Astrocyte (in vitro differentiated cells and primary cell): ENCODE data around the gene LHFPL2. TPM values are rescaled to one million over a fixed set of nuclear protein-coding genes. Genes with fewer than 3 reads are reported as not detected.

Source experiments
- DNase-seq: peaks from one replicate; pipeline ENCODE4 v3.0.0-alpha.2; 2010; ENCODE audit warnings: low read depth
- FAIRE-seq: peaks from 2 replicates; lab custom pipeline; 2011; peaks lifted over from hg19 to GRCh38; lab: Jason Lieb, UNC
- H2AFZ ChIP-seq: 2 replicates; pipeline ENCODE4 v1.6.0; 2012; ENCODE audit warnings: low read depth, low read length, inconsistent platforms
- H3K27ac ChIP-seq: 2 replicates; pipeline ENCODE4 v1.5.1; 2011; ENCODE audit warnings: low read depth, low read length, inconsistent platforms
- H3K27me3 ChIP-seq: 2 replicates; pipeline ENCODE4 v1.6.0; 2011; ENCODE audit warnings: low read length, inconsistent platforms; ENCODE audit not compliant: insufficient read depth
- H3K36me3 ChIP-seq: 2 replicates; pipeline ENCODE4 v1.5.1; 2011; ENCODE audit warnings: low read length, inconsistent platforms; ENCODE audit not compliant: insufficient read depth
- H3K4me1 ChIP-seq: 2 replicates; pipeline ENCODE4 v1.5.1; 2011; ENCODE audit warnings: low read length, inconsistent platforms; ENCODE audit not compliant: insufficient read depth
- H3K4me2 ChIP-seq: 2 replicates; pipeline ENCODE4 v1.6.0; 2012; ENCODE audit warnings: low read length, inconsistent platforms
- H3K4me3 ChIP-seq: 2 replicates; pipeline ENCODE4 v1.5.1; 2011; ENCODE audit warnings: low read depth, mild to moderate bottlenecking, low read length, inconsistent platforms; ENCODE audit not compliant: insufficient read depth
- H3K79me2 ChIP-seq: 2 replicates; pipeline ENCODE4 v1.6.0; 2012; ENCODE audit warnings: mild to moderate bottlenecking, low read length, inconsistent platforms; ENCODE audit not compliant: insufficient read depth
- H3K9ac ChIP-seq: 2 replicates; pipeline ENCODE4 v1.6.0; 2012; ENCODE audit warnings: mild to moderate bottlenecking, low read length, inconsistent platforms
- H3K9me3 ChIP-seq: 2 replicates; pipeline ENCODE4 v1.5.1; 2012; ENCODE audit warnings: low read depth, mild to moderate bottlenecking, low read length, inconsistent platforms; ENCODE audit not compliant: insufficient read depth
- H4K20me1 ChIP-seq: 2 replicates; pipeline ENCODE4 v1.6.0; 2012; ENCODE audit warnings: low read length, inconsistent platforms; ENCODE audit not compliant: insufficient read depth
- H3K27ac Mint-ChIP-seq: one replicate; pipeline ENCODE4 v1.8.0; 2021; ENCODE audit warnings: mild to moderate bottlenecking, mixed read lengths; ENCODE audit not compliant: unreplicated experiment
- H3K27me3 Mint-ChIP-seq: one replicate; pipeline ENCODE4 v1.8.0; 2021; ENCODE audit warnings: low read depth, mixed read lengths; ENCODE audit not compliant: unreplicated experiment
- H3K36me3 Mint-ChIP-seq: one replicate; pipeline ENCODE4 v1.8.0; 2021; ENCODE audit warnings: low read depth, mixed read lengths; ENCODE audit not compliant: unreplicated experiment
- H3K4me1 Mint-ChIP-seq: one replicate; pipeline ENCODE4 v1.8.0; 2021; ENCODE audit warnings: low read depth, mixed read lengths; ENCODE audit not compliant: unreplicated experiment
- H3K4me3 Mint-ChIP-seq: one replicate; pipeline ENCODE4 v1.8.0; 2021; ENCODE audit warnings: mild to moderate bottlenecking, moderate library complexity, mixed read lengths; ENCODE audit not compliant: unreplicated experiment
- H3K9me3 Mint-ChIP-seq: one replicate; pipeline ENCODE4 v1.8.0; 2021; ENCODE audit warnings: mild to moderate bottlenecking, mixed read lengths; ENCODE audit not compliant: unreplicated experiment
- EZH2 ChIP-seq: IDR thresholded peaks from 2 replicates; pipeline ENCODE4 v1.6.1; 2012; ENCODE audit warnings: mild to moderate bottlenecking, low read length, inconsistent platforms; ENCODE audit not compliant: insufficient read depth
- total RNA-seq: library from RNA; stranded (reverse); gene quantifications from 2 replicates; pipeline ENCODE4 v1.2.1, GENCODE V29; 2021
- TF ChIP-seq, protein P1 (sequence below): IDR thresholded peaks from 2 replicates; pipeline ENCODE4 v1.5.1; 2011; ENCODE audit warnings: low read depth, mild to moderate bottlenecking, inconsistent platforms, low read length, moderate library complexity; ENCODE audit not compliant: insufficient read depth

LHFPL2 gene
- total RNA-seq, 1 donor from 2014 or later, result 17.0 TPM

DNA sequence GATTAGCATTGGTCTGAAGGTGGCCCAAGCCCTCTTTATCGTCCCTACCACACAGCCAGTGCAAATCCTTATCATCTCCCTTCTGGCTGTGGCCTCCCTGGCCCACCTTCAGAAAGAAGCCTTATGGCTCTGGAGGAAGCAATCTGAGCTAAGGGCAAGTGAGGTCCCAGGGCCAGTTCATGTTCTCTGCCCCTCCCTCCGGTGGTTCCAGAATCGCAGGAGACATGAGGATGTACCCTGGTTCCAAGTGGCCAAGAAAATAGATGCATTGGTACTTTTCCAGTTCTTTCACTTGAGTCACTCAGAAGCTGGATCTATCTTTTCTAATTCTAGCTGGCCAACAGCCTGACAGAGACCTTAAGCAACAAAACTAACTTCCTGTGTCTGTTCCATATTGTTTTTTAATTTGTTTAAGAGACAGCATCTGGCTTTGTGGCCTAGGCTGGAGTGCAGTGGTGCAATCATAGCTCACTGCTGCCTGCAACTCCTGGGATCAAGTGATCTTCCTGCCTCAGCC lies 60.7 kb downstream of the LHFPL2 start:
- Histone ChIP-seq H3K27me3 (no peaks in the 10 kb centered on the region), H3K36me3 (no peaks in the 10 kb centered on the region), H4K20me1 (no peaks in the 10 kb centered on the region), H2AFZ (no peak overlapping the region), H3K9me3 (no peaks in the 10 kb centered on the region), H3K9ac (no peak overlapping the region), H3K79me2 (peaks cover 28% of the 10 kb centered on the region), H3K4me2 (no peak overlapping the region), H3K4me3 (no peak overlapping the region), H3K4me1 (peaks cover 44% of the 10 kb centered on the region), H3K27ac (no peak overlapping the region)
- Mint-ChIP-seq H3K9me3 (peaks cover 9% of the 10 kb centered on the region), H3K27me3 (no peaks in the 10 kb centered on the region), H3K36me3 (peaks cover 14% of the 10 kb centered on the region), H3K4me3 (no peak overlapping the region), H3K4me1 (peaks cover 44% of the 10 kb centered on the region), H3K27ac (peak overlapping the region; percentile 12)
- DNase-seq, result peak; percentile 65
- FAIRE-seq, result no peak
- no peak for TF ChIP-seq EZH2
- TF ChIP-seq, protein P1, sequence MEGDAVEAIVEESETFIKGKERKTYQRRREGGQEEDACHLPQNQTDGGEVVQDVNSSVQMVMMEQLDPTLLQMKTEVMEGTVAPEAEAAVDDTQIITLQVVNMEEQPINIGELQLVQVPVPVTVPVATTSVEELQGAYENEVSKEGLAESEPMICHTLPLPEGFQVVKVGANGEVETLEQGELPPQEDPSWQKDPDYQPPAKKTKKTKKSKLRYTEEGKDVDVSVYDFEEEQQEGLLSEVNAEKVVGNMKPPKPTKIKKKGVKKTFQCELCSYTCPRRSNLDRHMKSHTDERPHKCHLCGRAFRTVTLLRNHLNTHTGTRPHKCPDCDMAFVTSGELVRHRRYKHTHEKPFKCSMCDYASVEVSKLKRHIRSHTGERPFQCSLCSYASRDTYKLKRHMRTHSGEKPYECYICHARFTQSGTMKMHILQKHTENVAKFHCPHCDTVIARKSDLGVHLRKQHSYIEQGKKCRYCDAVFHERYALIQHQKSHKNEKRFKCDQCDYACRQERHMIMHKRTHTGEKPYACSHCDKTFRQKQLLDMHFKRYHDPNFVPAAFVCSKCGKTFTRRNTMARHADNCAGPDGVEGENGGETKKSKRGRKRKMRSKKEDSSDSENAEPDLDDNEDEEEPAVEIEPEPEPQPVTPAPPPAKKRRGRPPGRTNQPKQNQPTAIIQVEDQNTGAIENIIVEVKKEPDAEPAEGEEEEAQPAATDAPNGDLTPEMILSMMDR, result no peak

DNA sequence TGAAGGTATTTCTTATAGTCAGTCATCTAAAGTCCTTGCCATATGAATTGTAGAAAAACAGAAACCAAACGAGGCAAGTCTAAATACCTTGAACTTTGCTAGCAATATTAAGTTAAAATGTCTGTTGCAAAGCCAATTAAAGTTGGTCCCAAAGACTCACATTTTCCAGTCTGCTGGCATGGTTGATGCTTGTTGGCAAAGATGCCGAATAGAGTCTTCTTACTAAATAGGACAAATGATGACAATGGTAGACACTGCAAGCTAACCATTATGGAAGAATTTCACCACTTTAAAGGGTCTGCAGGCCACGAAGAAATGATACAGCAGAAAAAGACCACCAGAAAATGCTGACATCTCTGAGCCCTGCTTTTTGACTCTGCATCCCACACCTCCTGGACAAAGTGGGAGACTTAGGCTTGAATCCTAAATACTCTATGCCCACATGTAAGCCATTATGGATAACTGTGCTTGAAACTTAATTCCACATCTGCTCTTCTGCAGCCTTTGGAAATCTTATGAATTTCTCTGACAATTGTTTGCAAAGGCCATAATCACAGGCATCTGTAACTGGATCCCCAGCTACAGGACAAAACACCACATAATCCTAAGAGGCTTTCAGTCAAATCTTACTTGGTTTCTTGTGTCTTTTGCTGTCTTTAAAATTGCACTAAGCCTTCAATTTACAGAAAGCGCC lies 61.3 kb downstream of the LHFPL2 start:
- H3K27ac Mint-ChIP-seq, result no peak overlapping the region
- no peak for FAIRE-seq

More for the DNA sequence above, 61.3 kb downstream of the LHFPL2 start:
- Histone ChIP-seq H3K9ac (no peak overlapping the region), H3K4me3 (no peak overlapping the region), H3K4me2 (no peak overlapping the region), H3K79me2 (peaks cover 24% of the 10 kb centered on the region), H3K36me3 (no peaks in the 10 kb centered on the region), H4K20me1 (no peaks in the 10 kb centered on the region), H3K9me3 (no peaks in the 10 kb centered on the region), H3K27me3 (no peaks in the 10 kb centered on the region), H2AFZ (no peak overlapping the region), H3K27ac (peak overlapping the region; percentile 90), H3K4me1 (peaks cover 41% of the 10 kb centered on the region)
- Mint-ChIP-seq H3K4me1 (peaks cover 38% of the 10 kb centered on the region), H3K27me3 (no peaks in the 10 kb centered on the region), H3K36me3 (peaks cover 14% of the 10 kb centered on the region), H3K4me3 (no peak overlapping the region), H3K9me3 (peaks cover 9% of the 10 kb centered on the region)
- no peak for DNase-seq
- TF ChIP-seq, protein P1, result no peak
- no peak for TF ChIP-seq EZH2
